ENCODE results near the gene MPRIP. TPM values are rescaled to one million over a fixed set of nuclear protein-coding genes. Genes with fewer than 3 reads are reported as not detected.

MPRIP gene
- total RNA-seq, 1 experiment from 2014 or later: 1,274 TPM

DNA sequence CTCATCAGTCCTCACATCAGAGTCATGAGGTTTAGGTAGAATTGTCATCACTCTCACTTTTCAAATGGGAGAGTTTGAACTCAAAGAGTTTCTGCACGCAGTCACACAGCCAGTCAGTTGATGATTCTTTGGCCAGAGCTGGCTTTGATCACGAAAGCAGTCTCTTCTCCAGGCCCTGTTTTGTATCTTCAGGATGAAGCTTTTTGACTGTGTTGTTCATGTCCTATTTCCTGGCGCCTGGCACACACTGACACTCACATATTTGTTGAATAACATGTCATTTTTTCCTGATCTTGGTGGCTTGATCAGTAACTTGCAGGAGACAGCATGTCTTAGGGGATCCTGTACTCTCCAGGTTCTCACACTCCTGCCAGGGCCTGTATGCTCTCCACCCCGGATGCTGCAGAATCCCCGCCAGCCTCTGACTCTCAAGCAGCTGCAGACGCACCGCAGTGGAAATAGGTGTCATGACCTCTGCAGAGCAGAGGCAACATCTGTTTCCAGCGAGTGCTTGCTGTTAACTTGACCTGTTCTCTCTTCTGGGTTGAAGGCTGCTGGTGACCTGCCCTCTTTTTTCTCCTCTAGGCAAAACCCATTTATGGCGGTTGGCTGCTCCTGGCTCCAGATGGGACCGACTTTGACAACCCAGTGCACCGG lies 33.0 kb downstream of the MPRIP start:
- Histone ChIP-seq H3K4me3 (ENCODE audit: low read length) (no peak overlapping the region), H3K9me2 (replicated peaks; ENCODE audit: low read length) (no peaks in the 10 kb centered on the region), H3K9me3 (ENCODE audit: low read length) (no peaks in the 10 kb centered on the region), H3K9ac (ENCODE audit: low read length) (no peak overlapping the region), H3K79me2 (ENCODE audit: low read length) (peaks cover 100% of the 10 kb centered on the region), H2AFZ (ENCODE audit: low read length) (no peak overlapping the region), H4K20me1 (ENCODE audit: low read length) (peaks cover 100% of the 10 kb centered on the region), H3K36me3 (ENCODE audit: low read depth, low read length) (peaks cover 100% of the 10 kb centered on the region), H3F3A (ENCODE audit: low read length, unreplicated experiment) (peaks cover 23% of the 10 kb centered on the region), H3K27ac (ENCODE audit: low read length) (no peak overlapping the region), H3K4me2 (ENCODE audit: low read length) (no peak overlapping the region), H3K4me1 (ENCODE audit: insufficient read depth, low read length) (peaks cover 80% of the 10 kb centered on the region), H3K27me3 (ENCODE audit: low read length) (no peaks in the 10 kb centered on the region)
- intact Hi-C loops (cut with micrococcal nuclease): no loop called here
- ATAC-seq: no peak
- TF ChIP-seq EZH2phosphoT487 (IDR thresholded peaks at IDR 0.05; ENCODE audit: borderline replicate concordance, low read length) (no peak), EZH2 (IDR thresholded peaks at IDR 0.05; ENCODE audit: low read length, unreplicated experiment) (no peak)
- TF ChIP-seq, protein P1, sequence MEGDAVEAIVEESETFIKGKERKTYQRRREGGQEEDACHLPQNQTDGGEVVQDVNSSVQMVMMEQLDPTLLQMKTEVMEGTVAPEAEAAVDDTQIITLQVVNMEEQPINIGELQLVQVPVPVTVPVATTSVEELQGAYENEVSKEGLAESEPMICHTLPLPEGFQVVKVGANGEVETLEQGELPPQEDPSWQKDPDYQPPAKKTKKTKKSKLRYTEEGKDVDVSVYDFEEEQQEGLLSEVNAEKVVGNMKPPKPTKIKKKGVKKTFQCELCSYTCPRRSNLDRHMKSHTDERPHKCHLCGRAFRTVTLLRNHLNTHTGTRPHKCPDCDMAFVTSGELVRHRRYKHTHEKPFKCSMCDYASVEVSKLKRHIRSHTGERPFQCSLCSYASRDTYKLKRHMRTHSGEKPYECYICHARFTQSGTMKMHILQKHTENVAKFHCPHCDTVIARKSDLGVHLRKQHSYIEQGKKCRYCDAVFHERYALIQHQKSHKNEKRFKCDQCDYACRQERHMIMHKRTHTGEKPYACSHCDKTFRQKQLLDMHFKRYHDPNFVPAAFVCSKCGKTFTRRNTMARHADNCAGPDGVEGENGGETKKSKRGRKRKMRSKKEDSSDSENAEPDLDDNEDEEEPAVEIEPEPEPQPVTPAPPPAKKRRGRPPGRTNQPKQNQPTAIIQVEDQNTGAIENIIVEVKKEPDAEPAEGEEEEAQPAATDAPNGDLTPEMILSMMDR (conservative IDR thresholded peaks at IDR 0.05; ENCODE audit: low read depth, low read length): no peak
- no TSS peak for BruUV-seq (replicated peaks)
- CTCF ChIA-PET: no interaction called here
- no peak for DNase-seq
- POLR2A ChIA-PET (ENCODE audit: unreplicated experiment): no interaction called here

GRCh38 chr17:17076066-17076465 lies 33.8 kb downstream of the MPRIP start:
- TF ChIP-seq EZH2 (IDR thresholded peaks at IDR 0.05; ENCODE audit: low read length, unreplicated experiment) (no peak), EZH2phosphoT487 (IDR thresholded peaks at IDR 0.05; ENCODE audit: borderline replicate concordance, low read length) (no peak)
- TF ChIP-seq, protein P1 (conservative IDR thresholded peaks at IDR 0.05; ENCODE audit: low read depth, low read length): no peak
- ATAC-seq (no peak), DNase-seq (no peak)
- Histone ChIP-seq H3K79me2 (ENCODE audit: low read length) (peaks cover 100% of the 10 kb centered on the region), H3K4me2 (ENCODE audit: low read length) (no peak overlapping the region), H4K20me1 (ENCODE audit: low read length) (peaks cover 100% of the 10 kb centered on the region), H3K9me3 (ENCODE audit: low read length) (no peaks in the 10 kb centered on the region), H3K36me3 (ENCODE audit: low read depth, low read length) (peaks cover 100% of the 10 kb centered on the region), H3K27ac (ENCODE audit: low read length) (no peak overlapping the region), H3K4me3 (ENCODE audit: low read length) (no peak overlapping the region), H3F3A (ENCODE audit: low read length, unreplicated experiment) (peaks cover 23% of the 10 kb centered on the region), H2AFZ (ENCODE audit: low read length) (no peak overlapping the region), H3K9ac (ENCODE audit: low read length) (no peak overlapping the region), H3K9me2 (replicated peaks; ENCODE audit: low read length) (no peaks in the 10 kb centered on the region), H3K4me1 (ENCODE audit: insufficient read depth, low read length) (peaks cover 73% of the 10 kb centered on the region), H3K27me3 (ENCODE audit: low read length) (no peaks in the 10 kb centered on the region)
- no TSS peak for BruUV-seq (replicated peaks)
- intact Hi-C loops (cut with micrococcal nuclease): no loop called here
- CTCF ChIA-PET: no interaction called here
- POLR2A ChIA-PET (ENCODE audit: unreplicated experiment): no interaction called here

GRCh38 chr17:17077101-17077500 lies 34.8 kb downstream of the MPRIP start:
- Histone ChIP-seq H3K79me2 (ENCODE audit: low read length) (peaks cover 100% of the 10 kb centered on the region), H3F3A (ENCODE audit: low read length, unreplicated experiment) (peaks cover 23% of the 10 kb centered on the region), H2AFZ (ENCODE audit: low read length) (no peak overlapping the region), H3K4me3 (ENCODE audit: low read length) (no peak overlapping the region), H4K20me1 (ENCODE audit: low read length) (peaks cover 100% of the 10 kb centered on the region), H3K27ac (ENCODE audit: low read length) (no peak overlapping the region), H3K9ac (ENCODE audit: low read length) (no peak overlapping the region), H3K4me1 (ENCODE audit: insufficient read depth, low read length) (peaks cover 62% of the 10 kb centered on the region), H3K9me3 (ENCODE audit: low read length) (no peaks in the 10 kb centered on the region), H3K9me2 (replicated peaks; ENCODE audit: low read length) (no peaks in the 10 kb centered on the region), H3K36me3 (ENCODE audit: low read depth, low read length) (peaks cover 99% of the 10 kb centered on the region), H3K27me3 (ENCODE audit: low read length) (no peaks in the 10 kb centered on the region), H3K4me2 (ENCODE audit: low read length) (no peak overlapping the region)
- POLR2A ChIA-PET (ENCODE audit: unreplicated experiment): no interaction called here
- no peak for DNase-seq
- ATAC-seq: no peak
- BruUV-seq (replicated peaks): no TSS peak
- CTCF ChIA-PET: no interaction called here
- TF ChIP-seq EZH2 (IDR thresholded peaks at IDR 0.05; ENCODE audit: low read length, unreplicated experiment): no peak
- TF ChIP-seq, protein P1 (conservative IDR thresholded peaks at IDR 0.05; ENCODE audit: low read depth, low read length): no peak
- no peak for TF ChIP-seq EZH2phosphoT487 (IDR thresholded peaks at IDR 0.05; ENCODE audit: borderline replicate concordance, low read length)
- intact Hi-C loops (cut with micrococcal nuclease): no loop called here
